DMS 273 (cell line): ENCODE measurements around the gene PSMC3.
A peak's percentile ranks its signal among the peaks of the same experiment; 100 is the strongest.

Experiments
- DNase-seq: peaks from one replicate; lab custom pipeline; 2025; ENCODE audit not compliant: unreplicated experiment; lab: John Stamatoyannopoulos, UW

Gene PSMC3

GRCh38 chr11:47426062-47426956, at the start of gene PSMC3:
PSMC3 (minus strand) TSS chr11:47426439; CDS start chr11:47426279, 160 bp downstream.
- DNase-seq: peak; percentile 98

- no peak for DNase-seq
Observed at GRCh38 chr11:47470671-47471070, 44.4 kb upstream of the PSMC3 start.

GRCh38 chr11:47469361-47470179, 43.3 kb upstream of the PSMC3 start:
- DNase-seq: no peak

GRCh38 chr11:47468598-47469214, 42.5 kb upstream of the PSMC3 start:
- DNase-seq: no peak

- peak; percentile 21 for DNase-seq
Observed at GRCh38 chr11:47467357-47467756, 41.1 kb upstream of the PSMC3 start.

GRCh38 chr11:47466701-47467250, 40.5 kb upstream of the PSMC3 start:
- DNase-seq: peak; percentile 59

GRCh38 chr11:47466201-47466600, 40.0 kb upstream of the PSMC3 start:
- DNase-seq: no peak

GRCh38 chr11:47464483-47464882, 38.2 kb upstream of the PSMC3 start:
- peak; percentile 13 for DNase-seq

- peak; percentile 52 for DNase-seq
Observed at GRCh38 chr11:47461876-47462275, 35.6 kb upstream of the PSMC3 start.

- DNase-seq: no peak
Observed at GRCh38 chr11:47460571-47461235, 34.5 kb upstream of the PSMC3 start.

- peak; percentile 84 for DNase-seq
Observed at GRCh38 chr11:47454258-47454671, 28.0 kb upstream of the PSMC3 start.

- DNase-seq: peak; percentile 10
Observed at GRCh38 chr11:47453365-47453764, 27.1 kb upstream of the PSMC3 start.

GRCh38 chr11:47451990-47452389, 25.8 kb upstream of the PSMC3 start:
- DNase-seq: no peak

- no peak for DNase-seq
Observed at GRCh38 chr11:47451436-47451835, 25.2 kb upstream of the PSMC3 start.

- no peak for DNase-seq
Observed at GRCh38 chr11:47449541-47449940, 23.3 kb upstream of the PSMC3 start.

GRCh38 chr11:47448566-47449427, 22.6 kb upstream of the PSMC3 start, which contains the start of gene RAPSN:
RAPSN (minus strand) TSS chr11:47449136; CDS start chr11:47448964, 172 bp downstream.
- DNase-seq: no peak

- no peak for DNase-seq
Observed at GRCh38 chr11:47447906-47448305, 21.7 kb upstream of the PSMC3 start.

GRCh38 chr11:47446833-47447232, 20.6 kb upstream of the PSMC3 start:
- DNase-seq: no peak

GRCh38 chr11:47445840-47446239, 19.6 kb upstream of the PSMC3 start:
- DNase-seq: no peak

- DNase-seq: no peak
Observed at GRCh38 chr11:47443817-47444216, 17.6 kb upstream of the PSMC3 start.
